ENCODE measurements around the gene SHOX.
A peak's percentile ranks its signal among the peaks of the same experiment; 100 is the strongest.

DNA sequence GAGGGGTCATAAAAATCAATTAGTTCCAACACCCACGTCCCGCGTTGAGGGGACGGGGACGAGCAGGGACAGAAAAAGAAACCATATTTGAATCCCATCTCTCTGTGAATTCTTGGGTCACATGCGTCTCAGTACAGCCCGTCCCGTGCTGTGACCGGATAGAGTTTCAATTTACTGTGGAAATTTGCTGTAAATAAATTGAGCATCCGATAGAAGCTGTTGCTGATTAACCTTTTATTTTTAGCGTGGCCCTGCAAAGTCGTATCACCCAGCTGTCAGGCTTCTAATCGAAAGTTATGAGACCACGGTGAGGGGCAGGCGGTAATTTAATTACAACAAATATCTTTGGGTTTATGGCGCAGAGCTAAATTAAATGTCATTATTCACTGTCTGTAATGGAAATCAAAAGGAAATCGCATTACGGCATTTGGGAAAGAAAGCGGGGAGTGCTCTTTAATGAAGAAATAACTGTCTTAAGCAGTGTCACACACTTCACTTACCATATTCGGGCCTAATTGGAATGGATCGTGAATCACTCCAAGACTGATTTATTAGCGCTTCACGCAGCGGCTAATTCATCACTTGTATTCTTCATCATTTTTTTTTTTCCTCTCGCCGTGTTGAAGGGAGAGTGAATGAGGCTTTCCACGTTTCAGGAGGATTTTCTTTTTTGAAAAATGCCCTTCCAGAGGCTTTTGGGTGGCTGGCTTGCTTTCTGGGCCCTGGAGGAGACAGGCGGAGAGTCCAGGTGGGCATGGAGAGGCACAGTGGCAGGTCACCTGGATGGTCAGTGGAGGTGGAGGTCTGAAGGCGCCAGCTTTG is 7.3 kb downstream of the SHOX start:
- peak; percentile 83 for TF ChIP-seq EZH2 (IDR thresholded peaks at IDR 0.05)
- TF ChIP-seq POLR2AphosphoS5 (IDR thresholded peaks at IDR 0.05; ENCODE audit: borderline replicate concordance, low read depth, low read length) = no peak
- TF ChIP-seq FOXP2 (optimal IDR thresholded peaks at IDR 0.05; ENCODE audit: control extremely low read depth, extremely low read length, insufficient read depth) = no peak

Data from SK-N-MC (cell line).